Spleen (tissue), 7 donors: Measurements from ENCODE around the gene COQ8A.

Experiments used
- CTCF ChIP-seq, 11 experiments: fragments of 200-600 bp in 7 of 11; fragments of 450-650 bp in 4 of 11; sonication (generic) in 4 of 11; IDR thresholded peaks in 8 of 11; conservative IDR thresholded peaks in 3 of 11; 1 replicate in 7 of 11; 2 replicates in 4 of 11; pipeline versions ENCODE4 v1.4.0 to v1.8.0; 2016 to 2021; ENCODE audit warnings: antibody characterized with exemption in 11 of 11, inconsistent platforms in 4 of 11, mild to moderate bottlenecking in 1 of 11
- POLR2A ChIP-seq, 3 donors: fragments of 450-650 bp; IDR thresholded peaks; one replicate each; pipeline ENCODE4 v1.5.1; 2017; ENCODE audit warnings: antibody characterized with exemption in 3 of 3, mild to moderate bottlenecking in 1 of 3
- donor health status: DM: no; HTN: no; CAD: no; lungs with moderate emphysema.
- donor health status: DM: no; HTN: no; CAD: no.
- donor health status: DM: no; HTN: no; CAD: no.

GRCh38 chr1:227003165-227003564, 63.1 kb downstream of the COQ8A start:
- TF ChIP-seq CTCF (IDR thresholded peaks at IDR 0.05 in 8 of 11, conservative IDR thresholded peaks at IDR 0.05 in 3 of 11): no peak
- no peak for TF ChIP-seq POLR2A (IDR thresholded peaks at IDR 0.05)
